ENCODE results near the gene NRAP.

Gene NRAP

GRCh38 chr10:113616244-113617074, 47.4 kb downstream of the NRAP start:
- FAIRE-seq, result no peak
- DNase-seq (ENCODE audit: insufficient read length), result no peak
- TF ChIP-seq POLR2AphosphoS5 (IDR thresholded peaks at IDR 0.05; ENCODE audit: low read depth, low read length), result no peak

- no peak for FAIRE-seq
- TF ChIP-seq POLR2A (IDR thresholded peaks at IDR 0.05; ENCODE audit: low read depth, low read length) (no peak), TAF1 (IDR thresholded peaks at IDR 0.05; ENCODE audit: borderline replicate concordance, low read depth, low read length) (no peak), POLR2AphosphoS5 (IDR thresholded peaks at IDR 0.05; ENCODE audit: low read depth, low read length) (no peak)
- no peak for DNase-seq (ENCODE audit: insufficient read length)
Measured at GRCh38 chr10:113613977-113614690, 49.7 kb downstream of the NRAP start.

- no peak for TF ChIP-seq POLR2A (IDR thresholded peaks at IDR 0.05; ENCODE audit: low read depth, low read length)
- no peak for TF ChIP-seq POLR2AphosphoS5 (IDR thresholded peaks at IDR 0.05; ENCODE audit: low read depth, low read length)
- no peak for TF ChIP-seq TAF1 (IDR thresholded peaks at IDR 0.05; ENCODE audit: borderline replicate concordance, low read depth, low read length)
- FAIRE-seq (no peak), DNase-seq (ENCODE audit: insufficient read length) (no peak)
Measured at GRCh38 chr10:113613427-113613826, 50.4 kb downstream of the NRAP start.

DNA sequence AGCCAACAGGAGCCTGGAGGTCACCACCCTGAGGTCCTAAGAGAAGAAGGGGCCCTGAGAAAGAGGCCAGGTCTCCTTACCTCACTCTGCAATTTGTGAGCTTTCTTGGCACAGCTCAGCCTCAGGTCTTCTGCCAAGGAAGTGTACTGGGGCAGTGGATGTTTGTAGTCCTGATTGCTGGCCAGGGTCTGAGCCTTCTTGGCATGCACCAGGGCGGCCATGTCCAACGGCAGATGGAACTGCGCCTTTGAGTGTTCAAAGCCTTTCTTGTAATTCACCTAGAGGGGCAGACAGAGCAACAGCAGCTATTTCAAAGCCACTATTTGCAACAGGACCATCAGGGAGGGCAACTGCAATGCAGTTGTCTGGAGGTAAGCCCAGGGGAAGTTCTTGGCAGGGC, 51.7 kb downstream of the NRAP start:
- FAIRE-seq, result no peak
- TF ChIP-seq TAF1 (IDR thresholded peaks at IDR 0.05; ENCODE audit: borderline replicate concordance, low read depth, low read length) (no peak), POLR2A (IDR thresholded peaks at IDR 0.05; ENCODE audit: low read depth, low read length) (no peak), POLR2AphosphoS5 (IDR thresholded peaks at IDR 0.05; ENCODE audit: low read depth, low read length) (no peak)

GRCh38 chr10:113610631-113611601, 52.9 kb downstream of the NRAP start:
- FAIRE-seq (no peak), DNase-seq (ENCODE audit: insufficient read length) (no peak)
- TF ChIP-seq TAF1 (IDR thresholded peaks at IDR 0.05; ENCODE audit: borderline replicate concordance, low read depth, low read length) (no peak), POLR2AphosphoS5 (IDR thresholded peaks at IDR 0.05; ENCODE audit: low read depth, low read length) (no peak), POLR2A (IDR thresholded peaks at IDR 0.05; ENCODE audit: low read depth, low read length) (no peak)

More for the DNA sequence above, 51.7 kb downstream of the NRAP start:
- DNase-seq (ENCODE audit: insufficient read length), result no peak

GRCh38 chr10:113609704-113610108, 54.1 kb downstream of the NRAP start:
- no peak for TF ChIP-seq POLR2AphosphoS5 (IDR thresholded peaks at IDR 0.05; ENCODE audit: low read depth, low read length)
- no peak for TF ChIP-seq TAF1 (IDR thresholded peaks at IDR 0.05; ENCODE audit: borderline replicate concordance, low read depth, low read length)
- TF ChIP-seq POLR2A (IDR thresholded peaks at IDR 0.05; ENCODE audit: low read depth, low read length), result no peak
- DNase-seq (ENCODE audit: insufficient read length), result no peak
- FAIRE-seq, result no peak

DNA sequence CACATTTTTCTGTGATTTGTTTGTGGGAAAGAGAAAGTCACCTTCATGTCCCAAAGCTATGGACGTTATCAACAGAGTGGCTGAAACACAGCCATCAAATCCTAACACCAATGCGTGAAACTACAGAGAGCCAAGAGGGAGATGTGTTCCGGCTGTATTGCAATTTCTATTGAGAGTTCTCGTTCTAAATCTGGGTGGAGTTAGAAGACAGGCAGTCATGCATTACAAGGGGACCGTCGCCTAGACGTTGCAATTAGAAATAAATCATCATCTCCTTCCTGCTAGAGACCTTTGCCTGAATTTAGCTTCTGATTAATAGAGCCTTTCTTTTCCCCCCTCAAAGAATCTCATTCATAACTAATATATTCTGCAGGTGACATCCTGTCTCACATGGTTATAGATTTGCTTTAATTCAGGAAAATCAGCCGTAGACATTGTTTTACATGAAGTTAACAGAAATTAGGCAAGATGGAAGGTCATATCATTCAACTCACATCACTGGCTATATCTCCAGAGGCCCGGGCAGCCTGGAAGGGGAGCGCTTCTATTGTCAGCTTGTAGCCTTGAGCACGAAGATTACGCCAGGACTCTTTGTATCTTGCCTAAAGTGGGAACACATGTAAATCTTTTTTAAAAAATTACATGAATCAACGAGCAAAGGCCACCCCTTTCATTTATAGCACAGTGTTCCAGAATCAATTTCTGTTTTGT, 58.4 kb downstream of the NRAP start:
- FAIRE-seq, result no peak
- TF ChIP-seq POLR2A (IDR thresholded peaks at IDR 0.05; ENCODE audit: low read depth, low read length) (no peak), POLR2AphosphoS5 (IDR thresholded peaks at IDR 0.05; ENCODE audit: low read depth, low read length) (no peak), TAF1 (IDR thresholded peaks at IDR 0.05; ENCODE audit: borderline replicate concordance, low read depth, low read length) (no peak)
- DNase-seq (ENCODE audit: insufficient read length), result no peak

DNA sequence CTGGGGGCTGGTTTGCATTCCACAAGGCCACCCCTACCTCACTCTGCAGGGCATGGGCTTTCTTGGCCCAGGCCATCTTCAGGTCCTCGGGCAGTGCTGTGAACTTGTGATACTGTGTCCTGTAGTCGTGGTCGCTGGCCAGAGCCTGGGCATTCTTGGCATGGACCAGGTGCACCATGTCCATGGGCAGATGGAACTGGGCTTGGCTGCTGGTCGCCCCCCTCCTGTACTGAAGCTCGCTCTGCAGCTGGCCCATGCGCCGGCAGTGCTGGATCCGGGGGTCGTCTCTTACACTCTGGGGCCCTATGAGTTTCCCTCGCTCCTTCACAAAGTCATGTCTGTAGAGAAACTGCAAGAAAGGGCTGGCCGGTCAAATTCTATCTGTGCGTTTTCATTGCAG, 59.3 kb downstream of the NRAP start:
- no peak for TF ChIP-seq POLR2A (IDR thresholded peaks at IDR 0.05; ENCODE audit: low read depth, low read length)
- no peak for TF ChIP-seq POLR2AphosphoS5 (IDR thresholded peaks at IDR 0.05; ENCODE audit: low read depth, low read length)
- no peak for TF ChIP-seq TAF1 (IDR thresholded peaks at IDR 0.05; ENCODE audit: borderline replicate concordance, low read depth, low read length)
- FAIRE-seq, result no peak
- DNase-seq (ENCODE audit: insufficient read length), result no peak

GRCh38 chr10:113603057-113603777, 60.6 kb downstream of the NRAP start:
- TF ChIP-seq POLR2AphosphoS5 (IDR thresholded peaks at IDR 0.05; ENCODE audit: low read depth, low read length) (no peak), POLR2A (IDR thresholded peaks at IDR 0.05; ENCODE audit: low read depth, low read length) (no peak), TAF1 (IDR thresholded peaks at IDR 0.05; ENCODE audit: borderline replicate concordance, low read depth, low read length) (no peak)
- DNase-seq (ENCODE audit: insufficient read length) (no peak), FAIRE-seq (no peak)

DNA sequence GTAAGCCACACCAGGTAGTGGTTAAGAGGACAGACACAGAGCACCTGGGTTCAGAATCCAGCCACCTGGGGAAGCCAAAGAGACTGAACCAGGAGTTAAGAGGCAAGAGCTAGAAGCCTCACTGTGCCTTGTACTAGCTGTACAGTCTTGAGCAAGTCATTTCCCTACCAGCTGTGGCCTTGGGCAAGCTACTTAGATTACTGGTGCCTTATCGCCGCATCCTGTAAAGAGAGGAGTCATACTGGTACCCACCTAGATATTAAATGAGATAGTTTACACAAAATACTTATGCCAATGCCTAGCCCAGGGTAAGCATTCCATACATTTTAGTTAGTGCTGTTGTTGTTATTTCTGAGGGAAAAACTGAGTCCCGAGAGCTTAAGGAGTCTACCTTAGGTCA, 63.3 kb downstream of the NRAP start:
- no peak for FAIRE-seq
- no peak for TF ChIP-seq TAF1 (IDR thresholded peaks at IDR 0.05; ENCODE audit: borderline replicate concordance, low read depth, low read length)
- no peak for TF ChIP-seq POLR2AphosphoS5 (IDR thresholded peaks at IDR 0.05; ENCODE audit: low read depth, low read length)
- no peak for TF ChIP-seq POLR2A (IDR thresholded peaks at IDR 0.05; ENCODE audit: low read depth, low read length)
- DNase-seq (ENCODE audit: insufficient read length), result no peak
